HepG2 (cell line): ENCODE data around the gene TFF2.

Experiments used
- ATF2 ChIP-seq: sonication (generic); formaldehyde crosslinking; IDR thresholded peaks from 2 replicates; pipeline ENCODE4 v1.4.0; 2020; ENCODE audit warnings: missing genetic modification reagents
- ATF4 ChIP-seq, 2 experiments: fragments of 450-650 bp in 1 of 2; sonication (generic) in 1 of 2; formaldehyde crosslinking; IDR thresholded peaks; 2 replicates each; pipeline versions ENCODE4 v1.5.0 to v1.8.0; 2020 to 2022; ENCODE audit warnings: mild to moderate bottlenecking in 1 of 2, missing genetic modification reagents in 1 of 2
- CAMTA2 ChIP-seq: sonication (generic); formaldehyde crosslinking; IDR thresholded peaks from 2 replicates; pipeline ENCODE4 v1.4.0; 2020; ENCODE audit warnings: mild to moderate bottlenecking, missing genetic modification reagents, borderline replicate concordance
- CTCF ChIP-seq: sonication (generic); formaldehyde crosslinking; IDR thresholded peaks from 2 replicates; pipeline ENCODE4 v1.5.0; 2020; ENCODE audit warnings: mild to moderate bottlenecking, missing genetic modification reagents, moderate library complexity
- HDAC2 ChIP-seq: sonication (generic); formaldehyde crosslinking; IDR thresholded peaks from 2 replicates; pipeline ENCODE4 v1.4.0; 2020; ENCODE audit warnings: missing genetic modification reagents
- HMGXB4 ChIP-seq, 2 experiments: sonication (generic) in 1 of 2; formaldehyde crosslinking in 1 of 2; IDR thresholded peaks; 2 replicates each; pipeline versions ENCODE4 v1.4.0 to v1.6.1; 2018 to 2020; ENCODE audit warnings: missing genetic modification reagents in 2 of 2, borderline replicate concordance in 1 of 2, low read depth in 1 of 2, mild to moderate bottlenecking in 1 of 2, missing biosample characterization in 1 of 2
- HNF4G ChIP-seq, 2 experiments: sonication (generic) in 1 of 2; formaldehyde crosslinking in 1 of 2; IDR thresholded peaks; 2 replicates each; pipeline versions ENCODE4 v1.4.0 to v1.6.1; 2011 to 2020; ENCODE audit warnings: borderline replicate concordance in 2 of 2, low read depth in 2 of 2, mild to moderate bottlenecking in 2 of 2, low read length in 1 of 2, missing genetic modification reagents in 1 of 2, moderate library complexity in 1 of 2
- POLR2AphosphoS5 ChIP-seq: IDR thresholded peaks from 2 replicates; pipeline ENCODE4 v1.6.1; 2012; ENCODE audit warnings: low read depth, low read length
- ZGPAT ChIP-seq: IDR thresholded peaks from 2 replicates; pipeline ENCODE4 v1.6.1; 2016; ENCODE audit warnings: mild to moderate bottlenecking
- ZNF253 ChIP-seq: sonication (generic); formaldehyde crosslinking; IDR thresholded peaks from 2 replicates; pipeline ENCODE4 v1.8.0; 2022; ENCODE audit warnings: mild to moderate bottlenecking, missing genetic modification reagents, borderline replicate concordance
- ZNF777 ChIP-seq: sonication (generic); formaldehyde crosslinking; IDR thresholded peaks from 2 replicates; pipeline ENCODE4 v1.4.0; 2020; ENCODE audit warnings: missing genetic modification reagents

GRCh38 chr21:42298237-42298636 lies 52.6 kb downstream of the TFF2 start:
- TF ChIP-seq HMGXB4 (CRISPR knock-in tag; IDR thresholded peaks at IDR 0.05; ENCODE audit: borderline replicate concordance in 1 of 2, low read depth in 1 of 2) (no peak), ATF4 (CRISPR knock-in tag; IDR thresholded peaks at IDR 0.05) (no peak), CAMTA2 (CRISPR knock-in tag) (no peak), ATF2 (no peak), HNF4G (IDR thresholded peaks at IDR 0.05; ENCODE audit: borderline replicate concordance, low read depth, low read length) (no peak), HNF4G (CRISPR knock-in tag; IDR thresholded peaks at IDR 0.05; ENCODE audit: borderline replicate concordance, low read depth) (no peak), ZNF777 (CRISPR knock-in tag) (no peak), CTCF (CRISPR knock-in tag) (no peak), HDAC2 (CRISPR knock-in tag) (no peak), ZNF253 (CRISPR knock-in tag) (no peak), POLR2AphosphoS5 (no peak), ZGPAT (CRISPR knock-in tag) (no peak)
